Heart left ventricle (tissue), 16 donors: Measurements from ENCODE around the gene EPC2. TPM values are rescaled to one million over a fixed set of nuclear protein-coding genes. Genes with fewer than 3 reads are reported as not detected.

Source experiments
- ATAC-seq, 4 donors: fragments of 200-7000 bp; cut with Tn5 transposase; one replicate each; pipeline ENCODE4 v1.9.1; 2020 to 2022; ENCODE audit warnings: moderate library complexity in 4 of 4, mild to moderate bottlenecking in 3 of 4, moderate number of reproducible peaks in 1 of 4
- DNase-seq, 5 donors: peaks; one replicate each; pipeline ENCODE4 v3.0.0-alpha.2; 2020
- H3K27ac ChIP-seq, 12 donors: fragments of 200-600 bp; sonication (generic) in 4 of 12; one replicate each; pipeline versions ENCODE4 v1.5.0 to v1.8.0; 2016 to 2022; ENCODE audit warnings: mild to moderate bottlenecking in 2 of 12
- H3K27me3 ChIP-seq, 9 donors: fragments of 200-600 bp; sonication (generic) in 2 of 9; one replicate each; pipeline versions ENCODE4 v1.5.1 to v1.8.0; 2016 to 2022; ENCODE audit warnings: mild to moderate bottlenecking in 3 of 9
- H3K36me3 ChIP-seq, 9 donors: fragments of 200-600 bp; sonication (generic) in 2 of 9; one replicate each; pipeline versions ENCODE4 v1.5.0 to v1.8.0; 2018 to 2022; ENCODE audit warnings: mild to moderate bottlenecking in 2 of 9
- H3K4me1 ChIP-seq, 12 donors: fragments of 200-600 bp; sonication (generic) in 4 of 12; one replicate each; pipeline versions ENCODE4 v1.5.0 to v1.8.0; 2016 to 2022; ENCODE audit warnings: mild to moderate bottlenecking in 3 of 12
- H3K4me3 ChIP-seq, 12 donors: fragments of 200-600 bp; sonication (generic) in 4 of 12; one replicate each; pipeline versions ENCODE4 v1.5.0 to v1.8.0; 2017 to 2022; ENCODE audit warnings: mild to moderate bottlenecking in 9 of 12, moderate library complexity in 4 of 12
- H3K9me3 ChIP-seq, 12 donors: fragments of 200-600 bp; sonication (generic) in 4 of 12; one replicate each; pipeline versions ENCODE4 v1.5.0 to v1.8.0; 2016 to 2022; ENCODE audit warnings: mild to moderate bottlenecking in 1 of 12
- CTCF ChIP-seq, 12 donors: fragments of 200-600 bp; sonication (generic) in 4 of 12; IDR thresholded peaks; one replicate each; pipeline versions ENCODE4 v1.5.0 to v1.8.0; 2018 to 2022; ENCODE audit warnings: antibody characterized with exemption in 12 of 12, mild to moderate bottlenecking in 5 of 12
- POLR2A ChIP-seq, 2 donors: fragments of 450-650 bp; IDR thresholded peaks; one replicate each; pipeline ENCODE4 v1.6.1; 2017; ENCODE audit warnings: antibody characterized with exemption in 2 of 2, mild to moderate bottlenecking in 2 of 2, moderate library complexity in 2 of 2
- WGBS, 4 donors: extraction: QIAGEN DNeasy Blood & Tissue Kit in 2 of 4; methylation state at CpG; one replicate each; pipeline versions ENCODE4 v1.1.5 to v1.1.7; 2013 to 2018; 5-methylcytosine and 5-hydroxymethylcytosine counted together
- intact Hi-C, 10 donors: fragments of 100-400 bp; cut with DNase I; formaldehyde crosslinking; loops; one replicate each; pipeline versions ENCODE4 v1.11.1 to v1.14.2; 2022
- polyA plus RNA-seq, 2 donors: library from polyadenylated mRNA; stranded (reverse); fragments of 200-250 nt; gene quantifications; one replicate each; pipeline ENCODE4 v1.2.3, GENCODE V29; 2013
- total RNA-seq, 9 donors: library from RNA; depleted of rRNA in 2 of 9; stranded (reverse); fragments of >200 nt in 2 of 9; fragmentation: NEBNext Ultra II Directional in 3 of 9; extraction: Animal tissue kit (Norgen Biotek cat#: 25700) in 3 of 9; gene quantifications; one replicate each; pipeline versions ENCODE4 v1.1.0 to v1.2.4, GENCODE V29; 2016 to 2023
- donor health status: ischemic (EF 13 %, LVEDD 7.1; RV severe dilation, severe dysfunction).
- donor health status: healthy with polysubstance abuse.
- donor health status: DM: no; HTN: yes; CAD: no.
- donor health status: DM: no; HTN: no; CAD: no.
- donor health status: ischemic (EF 25% LVEDD 6.9; RV normal size, moderate dysfunction).
- donor health status: ischemic (EF 25% LVEDD 5.7; RV mildly dilated, moderate dysfunction).
- donor health status: healthy.
- donor health status: DM: yes; HTN: yes; CAD: no.
- donor health status: ischemic (EF 35%, LVEDD 5.7; RV mildly dilated, moderate dysfunction).
- donor health status: nonischemic (EF 11% LVEDD 7.7; RV severe dilation, severe dysfunction).
- donor health status: DM: yes; HTN: yes; CAD: no.
- donor health status: PGD.
- donor health status: ischemic (EF 29% LVEDD 5.4; RV normal size, mild dysfunction).
- donor health status: nonischemic (EF 23%, LVEDD 6.1; RV moderate dilation, normal function).

EPC2 gene
- total and polyA plus RNA-seq, 11 donors, result 5.6 to 27.1 (median 19.3) TPM

DNA sequence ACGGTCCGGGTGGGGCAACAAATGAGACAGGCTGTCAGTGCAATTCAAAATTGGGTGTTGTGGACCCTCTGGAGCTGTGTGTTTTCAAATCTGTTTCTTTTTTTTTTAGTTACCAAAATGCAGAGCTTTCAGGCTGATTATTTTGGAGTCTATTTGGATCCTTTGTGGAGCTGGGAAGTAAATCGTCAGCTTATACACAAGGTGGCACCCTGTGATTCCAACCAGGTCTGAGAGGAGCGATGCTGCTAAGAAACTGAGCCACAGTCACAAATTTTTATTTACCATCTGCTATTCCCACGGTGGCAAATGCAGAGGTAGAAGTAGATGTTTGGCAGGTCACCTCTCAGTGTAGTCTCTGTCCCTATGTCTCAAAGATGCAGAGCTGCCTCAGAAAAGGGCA lies 3.8 kb upstream of the EPC2 start:
- DNase-seq, result peak in 1 of 5 donors; percentile 24

GRCh38 chr2:148642112-148642744 lies 2.3 kb upstream of the EPC2 start:
- no peak for ATAC-seq
- intact Hi-C loops, result loop anchor here in 6 of 10 donors (5.0 to 10.0 kb wide), 9 partner anchors 133 to 637 kb away; partner anchors contain the start of genes KIF5C (in 1 of the 6), MBD5 (in 1 of the 6) and ORC4 (in 1 of the 6)
- Histone ChIP-seq H3K4me1 (peaks cover 0 to 32% (median 12%) of the 10 kb centered on the region in 12 donors), H3K27me3 (no peaks in the 10 kb centered on the region), H3K27ac (peak overlapping the region in 1 of 12 donors; percentile 100), H3K9me3 (no peaks in the 10 kb centered on the region), H3K4me3 (no peak overlapping the region), H3K36me3 (no peaks in the 10 kb centered on the region)
- WGBS, 4 donors, result 74 to 90% (median 83%) methylated on average over 2 of the region's 2 CpGs
- no peak for TF ChIP-seq POLR2A (IDR thresholded peaks at IDR 0.05)
- no peak for TF ChIP-seq CTCF (IDR thresholded peaks at IDR 0.05)
- no peak for DNase-seq

More for the DNA sequence above, 3.8 kb upstream of the EPC2 start:
- Histone ChIP-seq H3K4me1 (peaks cover 0 to 23% (median 5%) of the 10 kb centered on the region in 12 donors), H3K27ac (no peak overlapping the region), H3K9me3 (no peaks in the 10 kb centered on the region), H3K27me3 (no peaks in the 10 kb centered on the region), H3K36me3 (no peaks in the 10 kb centered on the region), H3K4me3 (no peak overlapping the region)
- TF ChIP-seq CTCF (IDR thresholded peaks at IDR 0.05) (peak in 4 of 12 donors; percentile 17 to 38 (median 31)), POLR2A (IDR thresholded peaks at IDR 0.05) (no peak)
- intact Hi-C loops, result loop anchor here in 6 of 10 donors (5.0 to 10.0 kb wide), 9 partner anchors 134 to 636 kb away; partner anchors contain the start of genes KIF5C (in 1 of the 6), MBD5 (in 1 of the 6) and ORC4 (in 1 of the 6)
- 53 to 68% (median 57%) methylated on average over 5 of the region's 5 CpGs for WGBS, 4 donors
- no peak for ATAC-seq

- Histone ChIP-seq H3K36me3 (no peaks in the 10 kb centered on the region), H3K9me3 (no peaks in the 10 kb centered on the region), H3K4me1 (peaks cover 0 to 37% (median 15%) of the 10 kb centered on the region in 12 donors), H3K4me3 (peak overlapping the region in 3 of 12 donors; percentile 81 to 97 (median 83)), H3K27ac (peak overlapping the region in 1 of 12 donors; percentile 100), H3K27me3 (no peaks in the 10 kb centered on the region)
- no peak for ATAC-seq
- DNase-seq, result peak in 1 of 5 donors; percentile 28
- 62 to 72% (median 70%) methylated on average over 3 of the region's 3 CpGs for WGBS, 4 donors
- TF ChIP-seq CTCF (IDR thresholded peaks at IDR 0.05) (no peak), POLR2A (IDR thresholded peaks at IDR 0.05) (no peak)
- intact Hi-C loops, result loop anchor here in 6 of 10 donors (5.0 to 10.0 kb wide), 9 partner anchors 132 to 638 kb away; partner anchors contain the start of genes KIF5C (in 1 of the 6), MBD5 (in 1 of the 6) and ORC4 (in 1 of the 6)
Observed at GRCh38 chr2:148642891-148643416, 1.6 kb upstream of the EPC2 start.

GRCh38 chr2:148643421-148643820 lies 1.1 kb upstream of the EPC2 start:
- intact Hi-C loops, result loop anchor here in 6 of 10 donors (5.0 to 10.0 kb wide), 9 partner anchors 131 to 639 kb away; partner anchors contain the start of genes KIF5C (in 1 of the 6), MBD5 (in 1 of the 6) and ORC4 (in 1 of the 6)
- Histone ChIP-seq H3K27ac (peak overlapping the region in 2 of 12 donors; percentile 100), H3K4me3 (peak overlapping the region in 11 of 12 donors; percentile 77 to 99 (median 90)), H3K9me3 (no peaks in the 10 kb centered on the region), H3K36me3 (no peaks in the 10 kb centered on the region), H3K27me3 (no peaks in the 10 kb centered on the region), H3K4me1 (peaks cover 0 to 42% (median 17%) of the 10 kb centered on the region in 12 donors)
- WGBS, 4 donors, result 32 to 39% (median 36%) methylated on average over 5 of the region's 5 CpGs
- ATAC-seq (no peak), DNase-seq (no peak)
- TF ChIP-seq CTCF (IDR thresholded peaks at IDR 0.05) (no peak), POLR2A (IDR thresholded peaks at IDR 0.05) (no peak)
